GM12892 (cell line): ENCODE measurements around the gene SLC6A3.

Source experiments
- DNase-seq: peaks from one replicate; pipeline ENCODE4 v3.0.0; 2011; ENCODE audit not compliant: insufficient read length
- FAIRE-seq: peaks from 2 replicates; lab custom pipeline; 2011; peaks lifted over from hg19 to GRCh38; lab: Jason Lieb, UNC
- POLR2A ChIP-seq: IDR thresholded peaks from 2 replicates; pipeline ENCODE4 v1.6.1; 2011; ENCODE audit warnings: low read depth, low read length, control low read depth
- POLR2AphosphoS5 ChIP-seq: IDR thresholded peaks from 2 replicates; pipeline ENCODE4 v1.6.1; 2011; ENCODE audit warnings: low read depth, low read length, control low read depth
- TAF1 ChIP-seq: IDR thresholded peaks from 2 replicates; pipeline ENCODE4 v1.6.1; 2011; ENCODE audit warnings: low read depth, mild to moderate bottlenecking, control low read depth, low read length, borderline replicate concordance

Gene SLC6A3

DNA sequence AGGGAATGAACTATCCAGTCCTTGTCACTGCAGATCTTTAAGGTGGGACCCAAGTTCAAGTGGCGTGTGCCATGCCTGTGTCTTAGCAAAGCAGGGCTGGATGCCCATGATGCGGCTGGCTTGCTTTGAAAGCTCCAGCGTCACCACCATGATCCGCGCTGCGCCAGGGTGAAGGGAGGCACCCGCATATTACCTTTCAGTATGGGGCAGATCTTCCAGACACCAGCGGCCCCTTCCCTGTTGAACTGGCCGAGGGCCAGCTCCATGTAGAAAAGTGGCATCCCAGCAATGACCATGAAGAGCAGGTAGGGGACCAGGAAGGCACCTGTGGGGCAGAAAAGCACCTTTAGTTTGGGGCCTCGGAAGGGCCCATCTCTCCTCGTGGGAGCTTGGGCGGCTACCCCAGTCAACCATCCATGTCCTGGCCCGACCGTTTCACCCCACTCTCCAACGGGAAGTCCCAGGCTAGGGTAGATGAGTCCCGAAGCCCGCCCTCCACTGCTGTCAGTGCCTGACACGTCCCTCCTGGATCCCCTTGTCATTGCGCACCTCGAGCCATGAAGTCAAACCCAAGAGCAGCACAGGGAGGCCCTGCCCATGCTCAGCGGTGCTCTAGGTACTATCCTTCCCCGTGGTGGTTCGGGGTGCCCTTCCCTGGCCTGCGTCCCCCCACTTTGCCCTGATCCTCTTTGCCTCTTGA is 3.9 kb downstream of the SLC6A3 start:
- TF ChIP-seq TAF1 (no peak), POLR2AphosphoS5 (no peak), POLR2A (no peak)
- DNase-seq (no peak), FAIRE-seq (no peak)

- no peak for DNase-seq
These were observed 5.1 kb downstream of the SLC6A3 start for GRCh38 chr5:1440098-1440493.

DNA sequence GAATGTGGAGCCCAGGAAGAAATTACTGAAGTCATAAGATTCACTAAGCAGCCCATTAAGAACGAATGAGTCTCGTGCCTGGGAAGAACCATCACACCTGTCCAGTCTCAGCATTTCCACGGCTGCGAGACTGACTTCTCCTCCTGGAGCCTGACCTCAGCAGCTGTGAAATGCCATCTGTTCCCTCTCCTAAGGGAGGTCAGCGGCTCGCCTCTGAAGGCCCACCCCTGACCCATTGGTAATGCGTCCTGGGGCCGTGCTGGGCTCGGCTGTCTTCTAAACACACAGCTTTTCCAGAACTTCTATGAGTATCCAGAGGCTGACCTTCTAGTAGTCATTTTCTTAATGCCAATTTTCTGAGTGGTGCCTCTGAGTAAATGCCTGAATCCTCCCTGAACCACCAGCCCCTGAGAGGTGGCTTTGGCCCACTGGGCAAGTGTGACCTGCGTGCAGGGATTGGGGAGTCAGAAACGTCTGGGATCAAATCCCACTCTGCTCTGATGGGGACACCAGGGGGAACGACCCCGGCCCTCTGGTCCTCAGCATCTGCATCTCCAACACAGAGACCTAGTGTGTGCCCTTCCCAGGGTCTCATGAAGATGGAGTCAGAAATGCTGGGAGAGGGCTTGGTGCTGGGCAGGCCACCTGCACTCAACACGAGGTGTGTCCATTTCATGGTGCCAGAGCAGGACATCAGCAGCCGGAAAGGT is 5.7 kb downstream of the SLC6A3 start:
- FAIRE-seq (no peak), DNase-seq (no peak)
- TF ChIP-seq POLR2A (no peak), POLR2AphosphoS5 (no peak), TAF1 (no peak)

More at GRCh38 chr5:1440098-1440493, 5.1 kb downstream of the SLC6A3 start:
- no peak for FAIRE-seq
- no peak for TF ChIP-seq POLR2AphosphoS5
- no peak for TF ChIP-seq TAF1
- TF ChIP-seq POLR2A: no peak

GRCh38 chr5:1438871-1439270 is 6.4 kb downstream of the SLC6A3 start:
- TF ChIP-seq POLR2AphosphoS5: no peak
- no peak for TF ChIP-seq TAF1
- no peak for TF ChIP-seq POLR2A
- no peak for FAIRE-seq
- DNase-seq: no peak

- DNase-seq (no peak), FAIRE-seq (no peak)
- TF ChIP-seq POLR2AphosphoS5 (no peak), TAF1 (no peak), POLR2A (no peak)
These were observed 7.2 kb downstream of the SLC6A3 start for GRCh38 chr5:1437876-1438559.

GRCh38 chr5:1437226-1437829 is 7.9 kb downstream of the SLC6A3 start:
- DNase-seq: no peak
- no peak for FAIRE-seq
- no peak for TF ChIP-seq POLR2A
- no peak for TF ChIP-seq TAF1
- no peak for TF ChIP-seq POLR2AphosphoS5

- no peak for TF ChIP-seq TAF1
- TF ChIP-seq POLR2A: no peak
- no peak for FAIRE-seq
These were observed 8.6 kb downstream of the SLC6A3 start for GRCh38 chr5:1436681-1437080.

GRCh38 chr5:1436036-1436435 is 9.2 kb downstream of the SLC6A3 start:
- FAIRE-seq (no peak), DNase-seq (no peak)
- TF ChIP-seq POLR2A: no peak
- TF ChIP-seq TAF1: no peak
- no peak for TF ChIP-seq POLR2AphosphoS5

More at GRCh38 chr5:1436681-1437080, 8.6 kb downstream of the SLC6A3 start:
- DNase-seq: no peak

GRCh38 chr5:1435369-1435768 is 9.9 kb downstream of the SLC6A3 start:
- DNase-seq (no peak), FAIRE-seq (no peak)
- TF ChIP-seq TAF1: no peak
- TF ChIP-seq POLR2AphosphoS5: no peak
- TF ChIP-seq POLR2A: no peak

GRCh38 chr5:1432296-1432695 is 12.9 kb downstream of the SLC6A3 start:
- FAIRE-seq: no peak
- DNase-seq: peak; percentile 3
- TF ChIP-seq TAF1 (no peak), POLR2A (no peak), POLR2AphosphoS5 (no peak)

- TF ChIP-seq POLR2AphosphoS5: no peak
- TF ChIP-seq TAF1: no peak
- no peak for TF ChIP-seq POLR2A
- FAIRE-seq (no peak), DNase-seq (peak; percentile 0)
These were observed 13.3 kb downstream of the SLC6A3 start for GRCh38 chr5:1431896-1432295.
